NCI-H2227 treated with DMSO at 0.1 percent for 48 hours (cell line): ENCODE data around the gene STAB1.

Source experiments
- DNase-seq: peaks from one replicate; lab custom pipeline; 2025; lab: John Stamatoyannopoulos, UW

Gene STAB1, protein sequence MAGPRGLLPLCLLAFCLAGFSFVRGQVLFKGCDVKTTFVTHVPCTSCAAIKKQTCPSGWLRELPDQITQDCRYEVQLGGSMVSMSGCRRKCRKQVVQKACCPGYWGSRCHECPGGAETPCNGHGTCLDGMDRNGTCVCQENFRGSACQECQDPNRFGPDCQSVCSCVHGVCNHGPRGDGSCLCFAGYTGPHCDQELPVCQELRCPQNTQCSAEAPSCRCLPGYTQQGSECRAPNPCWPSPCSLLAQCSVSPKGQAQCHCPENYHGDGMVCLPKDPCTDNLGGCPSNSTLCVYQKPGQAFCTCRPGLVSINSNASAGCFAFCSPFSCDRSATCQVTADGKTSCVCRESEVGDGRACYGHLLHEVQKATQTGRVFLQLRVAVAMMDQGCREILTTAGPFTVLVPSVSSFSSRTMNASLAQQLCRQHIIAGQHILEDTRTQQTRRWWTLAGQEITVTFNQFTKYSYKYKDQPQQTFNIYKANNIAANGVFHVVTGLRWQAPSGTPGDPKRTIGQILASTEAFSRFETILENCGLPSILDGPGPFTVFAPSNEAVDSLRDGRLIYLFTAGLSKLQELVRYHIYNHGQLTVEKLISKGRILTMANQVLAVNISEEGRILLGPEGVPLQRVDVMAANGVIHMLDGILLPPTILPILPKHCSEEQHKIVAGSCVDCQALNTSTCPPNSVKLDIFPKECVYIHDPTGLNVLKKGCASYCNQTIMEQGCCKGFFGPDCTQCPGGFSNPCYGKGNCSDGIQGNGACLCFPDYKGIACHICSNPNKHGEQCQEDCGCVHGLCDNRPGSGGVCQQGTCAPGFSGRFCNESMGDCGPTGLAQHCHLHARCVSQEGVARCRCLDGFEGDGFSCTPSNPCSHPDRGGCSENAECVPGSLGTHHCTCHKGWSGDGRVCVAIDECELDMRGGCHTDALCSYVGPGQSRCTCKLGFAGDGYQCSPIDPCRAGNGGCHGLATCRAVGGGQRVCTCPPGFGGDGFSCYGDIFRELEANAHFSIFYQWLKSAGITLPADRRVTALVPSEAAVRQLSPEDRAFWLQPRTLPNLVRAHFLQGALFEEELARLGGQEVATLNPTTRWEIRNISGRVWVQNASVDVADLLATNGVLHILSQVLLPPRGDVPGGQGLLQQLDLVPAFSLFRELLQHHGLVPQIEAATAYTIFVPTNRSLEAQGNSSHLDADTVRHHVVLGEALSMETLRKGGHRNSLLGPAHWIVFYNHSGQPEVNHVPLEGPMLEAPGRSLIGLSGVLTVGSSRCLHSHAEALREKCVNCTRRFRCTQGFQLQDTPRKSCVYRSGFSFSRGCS (N-terminal part only)

DNA sequence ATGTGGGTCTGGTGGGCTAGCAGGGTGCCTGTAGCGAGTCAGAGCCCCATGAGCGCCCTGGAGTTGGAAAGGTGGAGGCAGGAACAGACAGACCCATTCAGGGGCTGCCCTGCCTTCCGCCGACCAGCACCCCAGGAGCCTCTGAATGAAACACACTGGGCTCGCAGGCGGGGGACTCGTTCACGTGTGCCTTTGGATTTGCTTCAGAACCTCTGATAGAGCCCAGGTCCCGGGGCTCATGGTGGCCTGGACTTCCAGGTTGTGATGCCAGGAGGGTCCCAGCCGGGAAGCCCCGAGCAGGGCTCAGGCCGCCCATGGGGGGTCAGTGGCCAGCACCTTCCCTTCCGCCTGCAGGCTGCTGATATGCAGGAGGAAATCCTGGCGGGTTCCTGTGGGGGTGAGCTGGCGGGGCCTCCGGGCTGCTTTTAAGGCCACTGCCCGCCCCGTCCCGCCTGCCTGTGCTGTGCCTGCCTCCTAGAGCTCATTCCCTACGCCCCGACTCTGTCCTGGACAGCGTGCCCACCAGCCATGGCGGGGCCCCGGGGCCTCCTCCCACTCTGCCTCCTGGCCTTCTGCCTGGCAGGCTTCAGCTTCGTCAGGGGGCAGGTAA, at the start of gene STAB1:
Gene STAB1 (plus strand): TSS at position 453 of the 610 bp plus-strand sequence. CDS start 76 bp downstream, at position 529.
- DNase-seq, result no peak

DNA sequence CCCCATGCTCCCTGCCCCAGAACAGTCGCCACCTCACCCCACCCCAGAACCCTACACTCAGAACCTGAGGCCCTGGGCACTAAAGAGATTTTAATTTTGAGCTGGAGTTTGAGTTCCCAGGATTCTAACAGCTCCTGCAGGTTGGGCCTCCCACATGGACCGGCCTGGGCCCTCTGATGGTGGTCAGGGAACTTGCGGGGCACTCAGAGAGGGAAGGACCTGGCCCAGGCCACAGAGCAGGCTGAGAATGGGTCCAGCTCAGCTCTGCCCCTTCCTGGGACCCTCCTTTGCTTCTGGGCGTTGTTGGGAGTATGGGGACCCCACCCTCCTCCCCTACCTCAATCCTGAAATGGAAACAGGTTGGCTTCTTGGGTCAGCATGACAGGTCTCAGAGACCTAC, 49.1 kb upstream of the STAB1 start:
- no peak for DNase-seq

DNA sequence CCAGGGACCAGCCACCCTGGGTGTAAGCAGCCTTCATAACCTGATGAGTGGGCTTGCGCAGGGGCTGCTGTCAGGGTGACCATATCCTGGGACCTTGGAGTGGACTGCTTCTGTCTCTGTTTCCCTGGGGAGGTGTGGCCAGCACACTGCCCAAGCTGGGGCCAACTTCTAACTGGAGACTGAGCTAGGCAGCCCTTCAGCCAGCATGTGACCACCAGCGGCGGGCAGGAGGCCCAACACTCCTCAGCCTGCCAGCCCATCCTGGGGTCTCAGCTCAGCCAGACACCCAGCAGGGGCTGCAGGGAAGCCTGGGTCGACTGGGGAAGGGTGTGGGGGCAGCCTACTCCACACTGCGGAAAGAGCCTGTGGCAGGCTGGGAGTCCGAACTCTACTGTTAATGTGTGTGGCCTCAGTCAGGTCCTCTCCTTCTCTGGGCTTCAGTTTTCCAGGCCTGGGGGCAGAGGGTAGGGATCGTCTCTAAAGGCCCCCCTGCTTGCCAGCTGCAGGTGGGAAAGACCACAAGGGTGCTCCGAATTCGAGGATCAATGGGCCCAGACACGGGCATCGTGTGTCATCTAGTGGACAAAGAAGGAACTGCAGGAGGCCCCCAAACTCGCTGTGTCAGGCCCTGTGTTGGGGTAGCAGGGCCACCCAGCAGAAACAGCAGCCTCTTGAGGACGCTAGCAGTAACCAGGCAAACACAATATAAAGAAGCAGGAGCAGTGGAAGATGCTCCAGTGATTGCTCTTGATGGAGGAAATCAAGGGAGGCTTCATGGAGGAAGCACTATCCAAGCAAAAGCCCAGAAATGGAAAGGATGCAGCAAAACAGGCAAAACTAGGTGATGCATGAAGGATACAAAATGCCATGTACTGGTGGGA, 48.3 kb upstream of the STAB1 start:
- no peak for DNase-seq

DNA sequence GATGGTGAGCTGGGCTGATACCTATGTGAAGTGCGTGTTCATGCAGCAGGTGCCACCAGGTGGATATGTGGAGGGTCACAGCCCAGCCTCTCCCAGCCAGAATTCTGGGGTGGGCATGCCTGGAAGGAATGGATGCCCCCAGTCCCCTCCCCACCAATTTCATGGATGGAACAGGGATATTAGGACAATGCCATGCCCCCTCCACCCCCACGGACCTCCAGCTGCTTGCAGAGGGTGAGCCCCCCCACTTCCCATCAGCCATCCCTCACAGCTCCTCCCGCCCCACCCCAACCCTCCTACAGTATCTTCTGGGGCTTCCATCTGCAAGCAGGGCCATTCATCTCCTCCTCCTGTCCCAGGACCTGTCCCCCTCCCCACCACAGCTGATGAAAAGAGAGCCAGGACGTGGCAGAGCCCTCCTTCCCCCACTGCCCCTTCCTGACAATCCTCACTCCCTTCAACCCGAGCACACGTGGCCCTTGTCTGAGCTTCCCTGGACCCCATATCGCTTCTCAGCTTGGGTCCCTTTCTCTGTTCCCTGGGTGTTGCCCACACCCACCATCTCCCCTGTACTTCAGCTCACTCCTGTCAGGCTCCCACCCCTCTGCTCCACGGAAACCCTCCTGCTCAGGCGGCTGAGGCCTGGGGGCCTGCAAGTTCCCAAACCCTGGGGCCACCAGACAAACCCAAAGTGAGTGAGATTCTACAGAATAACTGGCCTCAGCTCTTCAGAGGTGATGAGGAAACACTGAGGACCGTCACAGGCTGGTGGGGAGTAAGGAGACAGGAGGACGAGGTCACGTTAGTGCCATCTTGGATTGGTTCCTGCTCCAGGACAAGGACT, 47.4 kb upstream of the STAB1 start:
- no peak for DNase-seq

DNA sequence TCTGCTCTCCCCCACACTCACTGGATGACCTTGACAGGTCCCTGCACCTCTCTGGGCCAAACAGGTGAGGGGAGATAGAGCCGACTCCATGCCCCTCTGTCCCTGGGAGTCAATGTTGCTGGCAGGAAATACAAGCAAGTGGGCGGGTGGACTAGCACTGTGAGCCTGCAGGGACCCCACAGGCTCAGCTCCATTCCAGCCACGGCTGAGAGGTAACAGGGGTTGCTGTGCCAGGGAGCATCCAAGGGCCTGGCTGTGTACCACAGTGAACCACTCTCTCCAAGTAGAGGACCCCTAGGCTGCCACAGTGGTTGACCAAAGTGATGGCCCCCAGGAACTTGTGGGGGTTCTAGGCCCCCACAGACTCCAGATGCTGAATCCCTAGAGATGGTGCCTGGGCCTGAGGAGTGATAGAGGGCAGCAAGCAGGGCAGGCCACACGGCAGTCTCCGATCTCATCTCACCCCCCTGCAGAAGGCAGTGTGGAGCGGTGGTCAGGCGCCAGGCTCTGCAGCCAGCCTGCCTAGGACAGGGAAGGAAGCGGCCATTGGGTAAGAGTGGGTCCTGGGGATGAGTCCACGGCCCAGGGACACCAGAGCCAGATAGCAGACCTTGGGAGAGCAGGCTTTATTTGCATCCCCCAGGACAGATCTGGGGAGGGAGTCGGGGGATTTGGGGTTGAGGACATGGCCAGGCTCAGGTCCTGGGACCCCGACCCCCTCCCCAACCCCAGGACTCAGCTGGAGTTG, 44.5 kb upstream of the STAB1 start:
- DNase-seq, result no peak

DNA sequence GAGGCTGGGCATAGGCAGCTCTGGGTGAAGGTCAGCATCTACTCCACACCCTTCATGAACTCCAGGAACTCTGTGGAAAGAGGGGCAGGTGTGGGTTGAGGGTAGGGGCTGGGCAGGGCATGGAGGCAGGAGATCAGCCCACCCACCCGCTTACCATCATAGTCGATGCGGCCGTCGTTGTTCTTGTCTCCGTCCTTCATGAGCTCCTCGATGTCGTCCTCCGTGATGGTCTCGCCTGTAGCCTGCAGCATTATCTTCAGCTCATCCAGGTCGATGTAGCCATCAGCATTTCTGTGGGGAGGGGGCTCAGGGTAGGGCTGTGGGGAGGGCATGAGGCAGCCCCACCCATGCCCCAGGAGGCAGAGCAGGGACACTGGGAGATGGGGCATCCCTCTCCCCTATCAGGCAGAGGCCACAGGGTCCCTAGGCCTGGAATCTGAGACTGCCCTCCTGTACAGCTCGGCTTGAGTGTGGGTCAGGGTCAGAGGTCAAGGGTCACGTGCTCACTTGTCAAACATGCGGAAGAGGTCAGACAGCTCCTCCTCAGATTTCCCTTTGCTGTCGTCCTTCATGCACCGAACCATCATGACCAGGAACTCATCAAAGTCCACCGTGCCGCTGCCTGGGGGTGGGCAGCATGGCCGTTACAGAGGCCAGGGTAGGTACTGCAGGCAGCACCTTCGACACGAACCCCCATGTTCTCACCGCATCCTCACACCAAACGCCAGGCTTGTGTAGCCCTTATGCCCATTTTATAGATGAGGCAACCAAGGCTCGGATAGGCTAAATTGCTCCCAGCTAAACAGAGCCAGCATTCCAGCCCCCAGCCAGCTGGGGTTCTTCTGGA, 43.7 kb upstream of the STAB1 start:
- DNase-seq, result no peak

DNA sequence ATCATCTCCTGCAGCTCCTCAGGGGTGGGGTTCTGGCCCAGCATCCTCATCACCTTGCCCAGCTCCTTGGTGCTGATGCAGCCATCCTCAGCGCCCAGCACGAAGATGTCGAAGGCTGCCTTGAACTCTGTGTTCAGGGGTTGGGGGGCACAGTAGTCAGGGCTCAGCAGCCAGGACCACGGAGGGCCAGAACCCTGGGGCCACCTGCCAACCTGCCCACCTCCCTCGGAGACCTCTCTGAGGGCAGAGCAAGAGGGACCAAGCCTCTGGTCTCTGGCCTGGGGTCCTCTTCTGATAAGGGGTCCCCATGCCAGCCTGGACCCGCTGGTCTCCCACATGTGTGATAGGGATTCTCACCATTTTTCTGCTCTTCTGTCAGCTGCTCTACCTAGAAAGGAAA, 43.0 kb upstream of the STAB1 start:
- DNase-seq, result no peak

DNA sequence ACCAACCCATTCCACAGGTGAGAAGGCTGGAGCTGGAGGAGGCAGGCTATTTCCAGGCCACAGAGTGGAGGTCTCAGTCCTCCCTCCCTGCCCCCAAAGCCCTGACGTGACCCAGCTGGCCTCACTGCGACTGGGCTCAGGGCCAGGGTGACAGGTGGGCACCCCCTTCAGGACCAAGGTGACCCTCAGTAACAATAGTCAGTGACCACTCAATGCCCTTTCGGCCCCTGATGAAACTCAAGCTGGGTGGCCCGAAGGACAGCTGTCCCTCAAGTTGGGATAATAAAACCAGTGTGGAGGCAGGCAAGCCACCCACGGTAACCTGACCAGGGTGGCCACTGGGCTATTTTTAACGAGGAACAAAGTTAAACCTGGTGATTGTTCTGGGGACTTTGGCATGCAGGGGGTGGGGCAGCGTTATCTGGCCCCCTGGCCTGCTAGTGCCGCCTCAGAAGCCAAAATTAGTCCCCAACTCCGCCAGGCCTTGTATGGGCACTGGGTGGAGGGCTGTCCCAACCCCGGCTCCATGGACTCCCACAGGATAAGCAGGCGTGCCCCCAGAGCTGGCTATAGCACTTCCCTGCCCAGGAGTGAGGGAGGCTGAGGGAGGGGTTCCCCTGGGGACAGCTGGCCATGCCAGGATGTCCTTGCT, 42.4 kb upstream of the STAB1 start:
- no peak for DNase-seq

DNA sequence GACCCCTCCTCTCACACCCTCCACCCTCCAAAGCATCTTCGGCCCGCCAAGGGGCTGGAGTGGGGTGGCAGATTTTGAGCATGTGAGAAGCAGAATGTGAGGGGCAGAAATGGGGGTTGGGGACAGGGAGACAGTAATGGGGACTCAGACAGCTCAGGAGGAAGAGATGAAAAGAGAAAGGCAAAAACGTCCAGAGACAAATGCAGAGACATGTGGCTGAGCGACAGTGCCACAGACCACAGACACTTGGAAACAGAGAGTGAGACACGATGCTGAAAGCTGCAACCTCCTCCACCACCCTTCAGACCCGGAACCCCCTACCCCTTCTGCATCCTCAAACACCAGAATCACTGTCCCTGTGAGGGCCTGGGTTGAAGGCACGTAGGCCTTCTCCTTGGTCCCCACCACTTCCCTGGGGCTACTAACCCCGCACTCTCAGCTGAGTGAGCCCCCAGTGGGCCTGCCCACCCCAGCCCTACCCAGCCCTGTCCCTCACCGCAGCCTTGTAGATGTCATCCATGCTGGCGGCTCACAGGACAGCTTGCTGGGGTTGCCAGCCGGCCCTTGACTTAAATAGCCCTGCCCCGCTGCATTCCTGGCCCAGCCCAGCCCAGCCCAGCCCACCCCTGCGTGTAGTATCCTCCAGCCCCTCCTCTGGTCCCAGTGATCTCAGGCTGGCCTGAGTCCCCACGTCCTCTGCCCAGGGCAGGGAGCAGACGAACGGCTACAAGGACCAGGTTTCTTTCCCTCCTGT, 41.5 kb upstream of the STAB1 start, which contains the start of gene TNNC1:
Gene TNNC1 (minus strand): TSS at position 546 of the 754 bp plus-strand sequence. CDS start 26 bp downstream, at position 520.
- no peak for DNase-seq

DNA sequence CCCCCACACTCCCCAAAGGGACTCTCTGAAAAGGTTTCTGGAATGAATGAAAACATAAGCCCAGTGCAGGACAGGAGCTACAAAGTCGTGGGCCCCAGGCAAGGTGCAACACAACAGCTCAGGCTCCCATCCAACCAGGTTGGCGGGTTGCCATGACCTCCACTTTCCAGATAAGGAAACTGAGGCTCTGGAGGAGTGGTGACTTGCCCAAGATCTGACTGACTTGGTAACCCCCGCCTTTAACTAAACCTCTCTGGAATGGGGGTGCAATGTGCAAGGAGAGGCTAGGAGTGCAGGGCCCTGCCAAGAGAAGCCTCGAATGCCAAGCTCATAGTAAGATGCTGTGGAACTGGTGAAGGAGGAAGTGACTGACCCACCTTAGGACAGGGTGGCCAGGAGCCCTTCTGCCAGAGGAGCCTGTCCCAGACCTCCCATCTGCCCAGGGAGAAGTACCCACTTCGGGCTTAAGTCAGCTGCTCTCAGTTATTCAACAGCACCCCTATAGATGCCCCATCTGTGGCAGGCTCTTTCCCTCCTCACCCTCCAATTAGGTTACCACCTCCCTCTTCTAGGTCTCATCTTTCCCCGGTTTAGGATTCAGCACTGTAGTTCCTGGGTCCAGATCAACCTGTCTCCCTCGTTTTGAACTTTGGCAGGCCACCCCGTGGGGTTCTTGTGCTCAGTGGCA, 40.7 kb upstream of the STAB1 start:
- no peak for DNase-seq

DNA sequence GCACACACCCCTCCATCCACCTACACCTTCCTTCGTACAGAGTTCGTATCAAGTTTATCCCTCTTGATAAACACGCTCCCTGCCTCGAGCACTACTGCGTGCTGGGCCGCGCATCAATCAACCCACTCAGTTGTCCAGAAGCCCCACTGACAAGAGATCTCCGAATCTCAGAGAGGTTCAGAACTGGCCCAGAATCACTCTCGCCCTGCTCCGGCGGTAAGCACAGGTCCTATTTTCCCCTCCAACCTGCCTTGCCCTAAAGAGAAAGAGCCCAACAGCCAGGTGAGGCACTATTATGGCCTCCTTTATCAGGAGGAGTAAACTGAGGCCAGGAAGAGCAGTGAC, 40.2 kb upstream of the STAB1 start:
- DNase-seq, result no peak

DNA sequence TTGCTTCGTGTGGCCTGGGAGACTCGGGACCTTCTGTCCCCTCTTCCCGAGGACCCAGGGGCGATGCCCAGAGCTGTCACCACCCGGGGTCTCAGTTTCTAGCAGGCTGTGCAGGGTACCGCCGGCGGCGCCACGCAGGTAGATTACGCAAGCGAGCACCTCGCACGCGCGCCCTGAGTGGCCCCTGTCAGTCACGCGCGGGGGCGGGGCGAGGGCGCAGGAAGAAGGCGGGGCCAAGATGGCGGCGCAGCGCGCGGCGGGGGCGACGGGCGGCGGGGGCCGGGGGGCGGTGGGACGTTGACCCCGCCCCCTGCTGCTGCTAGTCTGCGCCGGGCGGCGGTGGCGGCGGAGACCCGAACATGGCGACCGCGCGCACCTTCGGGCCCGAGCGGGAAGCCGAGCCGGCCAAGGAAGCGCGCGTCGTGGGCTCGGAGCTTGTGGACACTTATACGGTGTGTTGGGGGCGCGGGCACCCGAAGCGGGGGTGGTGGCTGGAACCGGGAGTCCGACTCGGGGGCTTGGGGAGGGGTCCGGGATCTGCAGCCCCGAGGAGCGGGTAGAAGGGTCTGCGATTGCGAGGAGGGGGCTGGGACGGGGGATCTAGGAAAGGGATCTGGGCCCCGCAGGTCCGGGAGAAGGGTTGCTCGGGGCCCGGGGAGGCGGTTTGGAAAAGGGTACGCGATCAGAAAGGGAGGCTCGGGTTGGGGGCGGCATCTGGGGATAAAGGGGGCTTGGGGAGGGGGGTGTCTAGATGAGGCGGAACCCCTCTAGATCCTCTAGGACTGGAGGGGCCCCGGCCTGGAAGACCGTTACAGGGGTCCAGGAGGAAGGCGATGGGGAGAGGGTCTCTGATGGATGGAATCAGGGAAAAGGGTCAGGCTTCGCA, 39.6 kb upstream of the STAB1 start, which contains the start of gene NISCH:
Gene NISCH (plus strand): TSS at position 322 of the 886 bp plus-strand sequence. CDS start 38 bp downstream, at position 360.
- peak; percentile 76 for DNase-seq

DNA sequence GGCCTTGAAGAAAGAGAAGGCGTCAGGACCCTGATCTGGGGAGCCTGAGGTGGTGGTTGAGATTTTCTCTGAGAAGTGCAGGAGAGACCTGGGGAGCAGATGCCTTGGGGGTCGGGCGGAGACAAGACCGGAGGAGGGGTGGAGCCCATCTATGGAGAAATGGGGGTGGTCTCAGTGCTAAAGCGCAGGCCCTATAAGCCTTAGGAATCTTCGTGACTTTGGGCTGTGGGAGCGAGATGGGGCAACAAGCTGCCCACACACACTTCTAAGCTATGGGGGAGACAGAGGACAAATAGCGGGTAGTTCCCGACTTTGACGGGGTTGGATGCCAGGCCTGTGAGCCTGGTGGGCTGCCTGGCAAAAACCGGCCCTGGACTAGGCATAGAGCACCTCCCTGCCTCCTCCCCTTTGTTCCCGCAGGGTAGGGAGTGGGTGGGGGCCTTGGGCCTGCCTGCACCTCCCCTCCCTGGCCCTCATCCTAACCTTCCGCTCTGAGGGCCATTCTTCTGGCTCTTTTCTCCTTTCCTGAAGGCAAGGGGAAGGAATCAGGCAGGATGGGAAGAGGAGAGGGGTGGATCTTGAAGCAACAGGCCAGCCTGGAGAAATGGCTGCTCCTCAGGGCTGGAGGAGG, 38.9 kb upstream of the STAB1 start:
- no peak for DNase-seq

DNA sequence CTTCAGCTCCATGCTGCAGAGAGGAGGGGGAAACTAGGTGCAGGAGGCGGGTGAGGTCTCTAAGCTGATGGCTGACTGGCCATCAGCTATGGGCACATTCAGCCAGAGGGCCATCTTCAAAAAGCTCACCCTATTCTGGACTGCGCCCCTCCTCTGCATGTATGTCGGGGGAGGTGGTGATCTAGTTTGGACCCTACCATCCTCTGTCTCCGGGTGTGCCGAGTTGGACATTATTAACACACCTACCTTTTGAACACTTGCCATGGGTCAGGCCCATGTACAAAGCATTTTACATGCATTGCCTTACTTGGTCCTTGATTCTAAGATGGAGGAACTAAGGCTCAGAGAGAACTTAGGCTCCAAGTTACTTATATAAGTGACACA, 38.3 kb upstream of the STAB1 start:
- no peak for DNase-seq
